K562 (cell line): Measurements from ENCODE around the gene CCR2. TPM values are rescaled to one million over a fixed set of nuclear protein-coding genes. Genes with fewer than 3 reads are reported as not detected.

Source experiments
- CBX2 ChIP-seq: fragments of 200-600 bp; sonication (generic); IDR thresholded peaks from one replicate; pipeline ENCODE4 v1.6.1; 2012; ENCODE audit warnings: mild to moderate bottlenecking, low read length, inconsistent platforms; ENCODE audit not compliant: insufficient read depth, poor library complexity, severe bottlenecking
- CHD4 ChIP-seq: fragments of 200-600 bp; sonication (generic); IDR thresholded peaks from 3 replicates; pipeline ENCODE4 v1.6.1; 2012; ENCODE audit warnings: low read depth, mild to moderate bottlenecking, mixed read lengths, low read length, inconsistent platforms; ENCODE audit not compliant: insufficient read depth, insufficient replicate concordance, poor library complexity, severe bottlenecking
- FOXO4 ChIP-seq: fragments of 450-650 bp; formaldehyde crosslinking; IDR thresholded peaks from 2 replicates; pipeline ENCODE4 v1.4.0; 2020; ENCODE audit warnings: mild to moderate bottlenecking, moderate library complexity
- HMGN3 ChIP-seq: IDR thresholded peaks from 2 replicates; pipeline ENCODE4 v1.6.1; 2011; ENCODE audit warnings: borderline replicate concordance, low read depth, mild to moderate bottlenecking, mixed read lengths, low read length; ENCODE audit not compliant: insufficient read length; ENCODE audit errors: extremely low read depth
- JUNB ChIP-seq: fragments of 450-650 bp; formaldehyde crosslinking; conservative IDR thresholded peaks from 2 replicates; pipeline ENCODE4 v1.4.0; 2020; ENCODE audit warnings: mild to moderate bottlenecking
- KAT7 ChIP-seq: sonication (generic); formaldehyde crosslinking; IDR thresholded peaks from 2 replicates; pipeline ENCODE4 v1.8.0; 2022; ENCODE audit warnings: missing genetic modification reagents, mild to moderate bottlenecking, borderline replicate concordance
- MBD1 ChIP-seq: fragments of 250-450 bp; sonication (Bioruptor Pico); IDR thresholded peaks from 2 replicates; pipeline ENCODE4 v1.8.0; 2022; ENCODE audit warnings: inconsistent platforms
- MITF ChIP-seq: IDR thresholded peaks from 2 replicates; pipeline ENCODE4 v1.6.1; 2014; ENCODE audit warnings: antibody characterized with exemption
- NR2C2 ChIP-seq, 2 experiments: fragments of 200-800 bp in 1 of 2; sonication (Bioruptor generic) in 1 of 2; sonication (generic) in 1 of 2; formaldehyde crosslinking in 1 of 2; IDR thresholded peaks; 2 replicates each; pipeline versions ENCODE4 v1.6.1 to v1.8.0; 2016 to 2022; ENCODE audit warnings: mild to moderate bottlenecking in 1 of 2, missing compliant biosample characterization in 1 of 2, missing genetic modification characterization in 1 of 2, missing genetic modification reagents in 1 of 2
- RBM14 ChIP-seq: fragments of 200-400 bp; formaldehyde crosslinking; IDR thresholded peaks from 2 replicates; pipeline ENCODE4 v1.6.1; 2018; ENCODE audit warnings: low read depth, mild to moderate bottlenecking, low read length, moderate library complexity, borderline replicate concordance; ENCODE audit not compliant: insufficient read depth
- RBM25 ChIP-seq: fragments of 200-400 bp; formaldehyde crosslinking; IDR thresholded peaks from 2 replicates; pipeline ENCODE4 v1.6.1; 2018; ENCODE audit warnings: low read length, low read depth, moderate library complexity; ENCODE audit not compliant: severe bottlenecking
- SETDB1 ChIP-seq: IDR thresholded peaks from one replicate; pipeline ENCODE4 v1.6.1; 2012; ENCODE audit warnings: low read length, control low read depth, inconsistent platforms
- SREBF1 ChIP-seq: fragments of 150-350 bp; IDR thresholded peaks from 2 replicates; pipeline ENCODE4 v1.6.1; 2014; ENCODE audit warnings: antibody characterized with exemption, low read depth, low read length, borderline replicate concordance
- USF2 ChIP-seq: sonication (generic); formaldehyde crosslinking; IDR thresholded peaks from 2 replicates; pipeline ENCODE4 v1.5.0; 2020; ENCODE audit warnings: missing genetic modification reagents
- XRCC3 ChIP-seq: fragments of 450-650 bp; IDR thresholded peaks from 2 replicates; pipeline ENCODE4 v1.6.1; 2017; ENCODE audit warnings: mild to moderate bottlenecking, moderate library complexity
- ZFX ChIP-seq: sonication (generic); formaldehyde crosslinking; IDR thresholded peaks from 2 replicates; pipeline ENCODE4 v1.8.0; 2022; ENCODE audit warnings: mild to moderate bottlenecking, missing genetic modification reagents, moderate library complexity
- ZNF584 ChIP-seq: fragments of 200-800 bp; sonication (Bioruptor generic); IDR thresholded peaks from 2 replicates; pipeline ENCODE4 v1.6.1; 2016; ENCODE audit warnings: low read depth, mild to moderate bottlenecking, missing genetic modification characterization, missing compliant biosample characterization
- ZNF639 ChIP-seq, 2 experiments: fragments of 200-800 bp in 1 of 2; sonication (Bioruptor generic) in 1 of 2; sonication (generic) in 1 of 2; formaldehyde crosslinking in 1 of 2; IDR thresholded peaks in 1 of 2; conservative IDR thresholded peaks in 1 of 2; 2 replicates each; pipeline versions ENCODE4 v1.5.0 to v1.6.1; 2016 to 2020; ENCODE audit warnings: missing compliant biosample characterization in 1 of 2, missing genetic modification characterization in 1 of 2, missing genetic modification reagents in 1 of 2
- polyA plus RNA-seq, 8 experiments: library from polyadenylated mRNA; depleted of rRNA in 4 of 8; stranded (reverse) in 5 of 8; unstranded in 3 of 8; fragments of >200 nt; fragmentation: Nextera tagmentation in 2 of 8; fragmentation: Illumina TruSeq in 1 of 8; extraction: Ambion mirVana in 2 of 8; extraction: Trizol in 1 of 8; gene quantifications; 2 replicates each; pipeline versions ENCODE4 v1.2.1 to v1.2.3, GENCODE V29; 2011 to 2014; ENCODE audit warnings: inconsistent platforms in 1 of 8, missing spikeins in 1 of 8
- total RNA-seq, 7 experiments: library from RNA; depleted of rRNA in 6 of 7; stranded (reverse); fragments of >200 nt in 6 of 7; fragmentation: Illumina TruSeq in 2 of 7; extraction: Trizol in 2 of 7; gene quantifications; 2 replicates each; pipeline versions ENCODE4 v1.2.1 to v1.2.3, GENCODE V29; 2011 to 2021; ENCODE audit warnings: low replicate concordance in 1 of 7

Gene CCR2
- total and polyA plus RNA-seq, 9 of the 15 experiments (the other 6 are each of a cell fraction or from before 2014, with no cell fraction given): not detected

- TF ChIP-seq MBD1 (no peak), NR2C2 (CRISPR knock-in tag; IDR thresholded peaks at IDR 0.05) (peak; percentile 94), NR2C2 (tag; IDR thresholded peaks at IDR 0.05) (peak; percentile 98), HMGN3 (peak; percentile 20), KAT7 (CRISPR knock-in tag) (no peak), MITF (peak; percentile 94), XRCC3 (no peak), SREBF1 (no peak), ZFX (peak; percentile 60; the same call in 1 of the 2 replicates), CHD4 (no peak), RBM14 (no peak), USF2 (CRISPR knock-in tag) (peak; percentile 58; the same call in 1 of the 2 replicates), SETDB1 (no peak), CBX2 (no peak), JUNB (no peak), ZNF639 (CRISPR knock-in tag; conservative IDR thresholded peaks at IDR 0.05 in 1 of 2, IDR thresholded peaks at IDR 0.05 in 1 of 2) (peak in 1 of 2 experiments; percentile 68; a peak in 1 of 4 replicates), ZNF584 (CRISPR knock-in tag) (peak; percentile 95), FOXO4 (CRISPR knock-in tag) (no peak), RBM25 (no peak)
These were observed 53.1 kb downstream of the CCR2 start, which contains the start of the genes CCR5AS and CCRL2 (continued) for GRCh38 chr3:46406788-46407611.
